CD4-positive, alpha-beta T cell treated with Interleukin-1 beta for 1 hour (primary cell): ENCODE measurements around the gene CARD19.
A peak's percentile ranks its signal among the peaks of the same experiment; 100 is the strongest.

ENCODE experiments used
- DNase-seq, 2 donors: peaks; one replicate each; pipeline ENCODE4 v3.0.0-alpha.2; 2020 to 2022

CARD19 gene

GRCh38 chr9:93064392-93065134 lies 31.5 kb upstream of the CARD19 start:
- peak; percentile 90 to 91 for DNase-seq

- no peak for DNase-seq
Measured at GRCh38 chr9:93065135-93065720, 30.8 kb upstream of the CARD19 start.

- no peak for DNase-seq
Measured at GRCh38 chr9:93066978-93067603, 28.9 kb upstream of the CARD19 start.

- DNase-seq: no peak
Measured at GRCh38 chr9:93068956-93069355, 27.1 kb upstream of the CARD19 start.

GRCh38 chr9:93071464-93071863 lies 24.6 kb upstream of the CARD19 start:
- DNase-seq: no peak

GRCh38 chr9:93072383-93072795 lies 23.6 kb upstream of the CARD19 start:
- DNase-seq: no peak

- no peak for DNase-seq
Measured at GRCh38 chr9:93076101-93076791, 19.8 kb upstream of the CARD19 start.

- DNase-seq: no peak
Measured at GRCh38 chr9:93076792-93077128, 19.3 kb upstream of the CARD19 start.

GRCh38 chr9:93077367-93077766 lies 18.6 kb upstream of the CARD19 start:
- DNase-seq: no peak

GRCh38 chr9:93077811-93078210 lies 18.2 kb upstream of the CARD19 start:
- no peak for DNase-seq

GRCh38 chr9:93079371-93079770 lies 16.6 kb upstream of the CARD19 start:
- no peak for DNase-seq

GRCh38 chr9:93080406-93080805 lies 15.6 kb upstream of the CARD19 start:
- no peak for DNase-seq

- DNase-seq: no peak
Measured at GRCh38 chr9:93081081-93081529, 14.9 kb upstream of the CARD19 start.

- no peak for DNase-seq
Measured at GRCh38 chr9:93081931-93082330, 14.1 kb upstream of the CARD19 start.

- DNase-seq: no peak
Measured at GRCh38 chr9:93082841-93083411, 13.1 kb upstream of the CARD19 start.

- no peak for DNase-seq
Measured at GRCh38 chr9:93083592-93084470, 12.2 kb upstream of the CARD19 start.

GRCh38 chr9:93084471-93084881 lies 11.5 kb upstream of the CARD19 start:
- DNase-seq: no peak

GRCh38 chr9:93085676-93086075 lies 10.3 kb upstream of the CARD19 start:
- no peak for DNase-seq

GRCh38 chr9:93086447-93087224 lies 9.4 kb upstream of the CARD19 start:
- no peak for DNase-seq

GRCh38 chr9:93087971-93088655 lies 7.9 kb upstream of the CARD19 start:
- DNase-seq: no peak

- no peak for DNase-seq
Measured at GRCh38 chr9:93088656-93089015, 7.4 kb upstream of the CARD19 start.
